Neural cell (in vitro differentiated cells): ENCODE measurements around the gene COL9A1. TPM values are rescaled to one million over a fixed set of nuclear protein-coding genes. Genes with fewer than 3 reads are reported as not detected.

Source experiments
- H2AFZ ChIP-seq: fragments of 200-600, 300-800 bp; sonication (generic), shearing (Covaris generic); 2 replicates; pipeline ENCODE4 v1.6.0; 2014; ENCODE audit warnings: low read depth, mild to moderate bottlenecking, antibody characterized with exemption, low read length, moderate library complexity
- H3F3A ChIP-seq: fragments of 200-600 bp; shearing (Covaris generic); 2 replicates; pipeline ENCODE4 v1.6.1; 2016; ENCODE audit warnings: mild to moderate bottlenecking, moderate library complexity, mixed read lengths, antibody characterized with exemption, low read length; ENCODE audit not compliant: insufficient read depth, poor library complexity, severe bottlenecking
- H3K27ac ChIP-seq: fragments of 200-600, 300-800 bp; sonication (generic), shearing (Covaris generic); 2 replicates; pipeline ENCODE4 v1.5.1; 2014; ENCODE audit warnings: mild to moderate bottlenecking, low read length, moderate library complexity
- H3K27me3 ChIP-seq: fragments of 300-800, 200-600 bp; sonication (generic), shearing (Covaris generic); 2 replicates; pipeline ENCODE4 v1.6.0; 2014; ENCODE audit warnings: mild to moderate bottlenecking, low read depth, low read length, moderate library complexity; ENCODE audit not compliant: insufficient read depth
- H3K36me3 ChIP-seq: fragments of 300-800, 200-600 bp; sonication (generic), shearing (Covaris generic); 2 replicates; pipeline ENCODE4 v1.5.1; 2014; ENCODE audit warnings: mild to moderate bottlenecking, antibody characterized with exemption, low read length, moderate library complexity; ENCODE audit not compliant: insufficient read depth
- H3K4me2 ChIP-seq: fragments of 300-800, 200-600 bp; sonication (generic), shearing (Covaris generic); 2 replicates; pipeline ENCODE4 v1.6.0; 2014; ENCODE audit warnings: mild to moderate bottlenecking, low read length
- H3K4me3 ChIP-seq: fragments of 300-800, 200-600 bp; sonication (generic), shearing (Covaris generic); 2 replicates; pipeline ENCODE4 v1.5.1; 2014; ENCODE audit warnings: mild to moderate bottlenecking, low read length, moderate library complexity
- H3K79me2 ChIP-seq: fragments of 200-600 bp; shearing (Covaris generic); replicated peaks from 2 replicates; pipeline ENCODE4 v1.6.0; 2014; ENCODE audit warnings: mild to moderate bottlenecking, low read length, moderate library complexity; ENCODE audit not compliant: insufficient read depth
- H3K9ac ChIP-seq: fragments of 300-800, 200-600 bp; sonication (generic), shearing (Covaris generic); 2 replicates; pipeline ENCODE4 v1.6.1; 2016; ENCODE audit warnings: mild to moderate bottlenecking, low read length, mixed read lengths
- H3K9me2 ChIP-seq: fragments of 200-600 bp; shearing (Covaris generic); 2 replicates; pipeline ENCODE4 v1.6.1; 2016; ENCODE audit warnings: mild to moderate bottlenecking, low read length, mixed read lengths; ENCODE audit not compliant: insufficient read depth
- H3K9me3 ChIP-seq: fragments of 200-600, 300-800 bp; sonication (generic), shearing (Covaris generic); 2 replicates; pipeline ENCODE4 v1.6.1; 2016; ENCODE audit warnings: mild to moderate bottlenecking, mixed run types, low read length, moderate library complexity, mixed read lengths
- H4K20me1 ChIP-seq: fragments of 200-600 bp; shearing (Covaris generic); 2 replicates; pipeline ENCODE4 v1.6.1; 2016; ENCODE audit warnings: mild to moderate bottlenecking, mixed run types; ENCODE audit not compliant: insufficient read depth
- CTCF ChIP-seq: fragments of 450-650 bp; IDR thresholded peaks from 2 replicates; pipeline ENCODE4 v1.5.1; 2014; ENCODE audit warnings: antibody characterized with exemption, mild to moderate bottlenecking, moderate library complexity; ENCODE audit not compliant: poor library complexity, severe bottlenecking
- EP300 ChIP-seq: fragments of 450-650 bp; conservative IDR thresholded peaks from 2 replicates; pipeline ENCODE4 v1.6.1; 2014; ENCODE audit warnings: antibody characterized with exemption, mild to moderate bottlenecking, moderate library complexity; ENCODE audit not compliant: poor library complexity, severe bottlenecking
- MXI1 ChIP-seq: fragments of 450-650 bp; conservative IDR thresholded peaks from 2 replicates; pipeline ENCODE4 v1.6.1; 2014; ENCODE audit warnings: antibody characterized with exemption, mild to moderate bottlenecking; ENCODE audit not compliant: poor library complexity, severe bottlenecking
- POLR2AphosphoS5 ChIP-seq: IDR thresholded peaks from 2 replicates; pipeline ENCODE4 v1.6.1; 2012
- RAD21 ChIP-seq: fragments of 450-650 bp; conservative IDR thresholded peaks from 2 replicates; pipeline ENCODE4 v1.6.1; 2014; ENCODE audit warnings: antibody characterized with exemption, mild to moderate bottlenecking, moderate library complexity
- REST ChIP-seq: IDR thresholded peaks from 2 replicates; pipeline ENCODE4 v1.6.1; 2012; ENCODE audit warnings: borderline replicate concordance
- SMC3 ChIP-seq: fragments of 450-650 bp; conservative IDR thresholded peaks from 2 replicates; pipeline ENCODE4 v1.6.1; 2014; ENCODE audit warnings: antibody characterized with exemption, mild to moderate bottlenecking, moderate library complexity; ENCODE audit not compliant: poor library complexity
- TAF1 ChIP-seq: IDR thresholded peaks from 2 replicates; pipeline ENCODE4 v1.6.1; 2012; ENCODE audit warnings: low read depth
- polyA plus RNA-seq: library from polyadenylated mRNA; depleted of rRNA; stranded (reverse); fragments of >200 nt; gene quantifications from 2 replicates; pipeline ENCODE4 v1.2.3, GENCODE V29; 2014

The COL9A1 gene
- polyA plus RNA-seq, 1 donor from 2014 or later: 1.0 TPM

GRCh38 chr6:70336996-70337742 is 34.3 kb upstream of the COL9A1 start:
- Histone ChIP-seq H2AFZ (no peak overlapping the region), H3K9me2 (no peaks in the 10 kb centered on the region), H3K9ac (no peak overlapping the region), H3K27ac (no peak overlapping the region), H3K4me3 (no peak overlapping the region), H3K4me2 (no peak overlapping the region), H3K36me3 (no peaks in the 10 kb centered on the region), H3K79me2 (no peaks in the 10 kb centered on the region), H3K9me3 (no peaks in the 10 kb centered on the region), H4K20me1 (no peaks in the 10 kb centered on the region), H3F3A (no peaks in the 10 kb centered on the region), H3K27me3 (no peaks in the 10 kb centered on the region)
- TF ChIP-seq MXI1 (no peak), EP300 (no peak), CTCF (no peak), REST (no peak)

- no peaks in the 10 kb centered on the region for H3K79me2 ChIP-seq
- H3K9me3 ChIP-seq: no peaks in the 10 kb centered on the region
- TF ChIP-seq RAD21 (no peak), MXI1 (no peak), TAF1 (no peak), POLR2AphosphoS5 (no peak), EP300 (no peak), REST (no peak), SMC3 (no peak)
- no peak overlapping the region for H3K4me3 ChIP-seq
- no peaks in the 10 kb centered on the region for H3K27me3 ChIP-seq
- no peaks in the 10 kb centered on the region for H3F3A ChIP-seq
- H4K20me1 ChIP-seq: no peaks in the 10 kb centered on the region
- H2AFZ ChIP-seq: no peak overlapping the region
- no peak overlapping the region for H3K4me2 ChIP-seq
- H3K36me3 ChIP-seq: no peaks in the 10 kb centered on the region
- H3K9me2 ChIP-seq: no peaks in the 10 kb centered on the region
- H3K27ac ChIP-seq: no peak overlapping the region
- no peak overlapping the region for H3K9ac ChIP-seq
These were observed 24.2 kb upstream of the COL9A1 start for GRCh38 chr6:70327036-70327435.
